Measurements from ENCODE around the gene GABRA5. TPM values are rescaled to one million over a fixed set of nuclear protein-coding genes. Genes with fewer than 3 reads are reported as not detected.

Gene GABRA5
- total and polyA plus RNA-seq, 2 experiments from 2014 or later, result 11.5 to 25.9 TPM

GRCh38 chr15:26850161-26850560 is 16.7 kb upstream of the GABRA5 start:
- peaks cover 6% of the 10 kb centered on the region for H3K27me3 Mint-ChIP-seq (ENCODE audit: insufficient read depth, low read depth, poor library complexity)
- H3K4me1 Mint-ChIP-seq, result peaks cover 9% of the 10 kb centered on the region; the same call in 2 of the 3 replicates
- no peaks in the 10 kb centered on the region for H3K36me3 ChIP-seq (ENCODE audit: insufficient read depth)
- ATAC-seq, result no peak
- no peak for TF ChIP-seq NANOG (IDR thresholded peaks at IDR 0.05; ENCODE audit: borderline replicate concordance)
- no peak for TF ChIP-seq STAT1 (IDR thresholded peaks at IDR 0.05; ENCODE audit: unreplicated experiment)
- no peak for TF ChIP-seq CTCF (conservative IDR thresholded peaks at IDR 0.05; ENCODE audit: low read depth in 2 of 2)
- no peak for TF ChIP-seq ZNF331 (CRISPR knock-in tag; IDR thresholded peaks at IDR 0.05; ENCODE audit: low read depth)
- no peak for TF ChIP-seq ETS1 (IDR thresholded peaks at IDR 0.05)
- no peak for TF ChIP-seq EZH2phosphoT487 (IDR thresholded peaks at IDR 0.05; ENCODE audit: unreplicated experiment)
- TF ChIP-seq EZH2 (IDR thresholded peaks at IDR 0.05; ENCODE audit: low read depth, unreplicated experiment), result no peak
- TF ChIP-seq ZNF114 (CRISPR knock-in tag; IDR thresholded peaks at IDR 0.05), result no peak
- TF ChIP-seq ZNF462 (CRISPR knock-in tag; IDR thresholded peaks at IDR 0.05), result no peak
- no peak for TF ChIP-seq JUNB (IDR thresholded peaks at IDR 0.05; ENCODE audit: unreplicated experiment)
- TF ChIP-seq REST (IDR thresholded peaks at IDR 0.05; ENCODE audit: unreplicated experiment), result no peak
- no peak overlapping the region for H3K27ac Mint-ChIP-seq
- H3K9me3 Mint-ChIP-seq, result peaks cover 10% of the 10 kb centered on the region; the same call in 2 of the 3 replicates
- no peak overlapping the region for H2AFZ ChIP-seq
- no peaks in the 10 kb centered on the region for H3K27me3 ChIP-seq (ENCODE audit: insufficient read depth)
- peaks cover 6% of the 10 kb centered on the region; the same call in 2 of the 3 replicates for H3K36me3 Mint-ChIP-seq (ENCODE audit: low read depth)
- no peak for DNase-seq (ENCODE audit: low spot score)
- peaks cover 19% of the 10 kb centered on the region for H3K4me1 ChIP-seq (ENCODE audit: insufficient read depth)
- peaks cover 14% of the 10 kb centered on the region for H3K9me2 ChIP-seq (ENCODE audit: insufficient read depth)
- no peaks in the 10 kb centered on the region for H3K79me2 ChIP-seq (replicated peaks; ENCODE audit: insufficient read depth)
- no peaks in the 10 kb centered on the region for H4K20me1 ChIP-seq (replicated peaks; ENCODE audit: insufficient read depth)
- H3K4me2 ChIP-seq, result no peak overlapping the region
- H3F3A ChIP-seq (replicated peaks; ENCODE audit: low read depth), result no peaks in the 10 kb centered on the region
- H3K4me3 ChIP-seq, result no peak overlapping the region
- no peak overlapping the region for H3K4me3 Mint-ChIP-seq
- H3K27ac ChIP-seq (ENCODE audit: low read depth), result no peak overlapping the region

Measured in GM23338 (cell line).